GM12873 (cell line): ENCODE data around the gene MTUS2.

Experiments
- TF ChIP-seq, protein P1 (sequence below): IDR thresholded peaks from 2 replicates; pipeline ENCODE4 v1.5.1; 2012; ENCODE audit warnings: low read depth, mild to moderate bottlenecking, moderate library complexity, low read length, control low read depth; ENCODE audit not compliant: insufficient read depth; ENCODE audit errors: missing control alignments

The MTUS2 gene

DNA sequence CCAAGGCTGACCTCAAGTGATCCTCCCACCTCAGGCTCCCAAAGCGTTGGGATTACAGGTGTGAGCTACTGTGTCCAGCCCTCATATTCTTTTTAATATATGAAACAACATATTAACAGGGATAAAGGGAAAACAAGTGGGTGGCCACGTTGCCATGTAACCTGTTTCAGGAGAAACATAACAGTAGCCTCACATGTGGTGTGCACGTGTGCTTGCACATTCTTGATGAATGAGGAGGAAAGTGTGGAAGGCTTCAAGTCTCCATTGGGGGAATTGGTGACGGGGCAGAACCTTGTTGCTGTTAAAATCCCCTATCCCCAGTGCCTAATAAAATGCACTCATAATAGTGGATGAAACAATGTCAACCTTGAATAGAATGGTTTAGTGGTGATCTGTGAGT is 202.3 kb downstream of the MTUS2 start:
- TF ChIP-seq, protein P1, sequence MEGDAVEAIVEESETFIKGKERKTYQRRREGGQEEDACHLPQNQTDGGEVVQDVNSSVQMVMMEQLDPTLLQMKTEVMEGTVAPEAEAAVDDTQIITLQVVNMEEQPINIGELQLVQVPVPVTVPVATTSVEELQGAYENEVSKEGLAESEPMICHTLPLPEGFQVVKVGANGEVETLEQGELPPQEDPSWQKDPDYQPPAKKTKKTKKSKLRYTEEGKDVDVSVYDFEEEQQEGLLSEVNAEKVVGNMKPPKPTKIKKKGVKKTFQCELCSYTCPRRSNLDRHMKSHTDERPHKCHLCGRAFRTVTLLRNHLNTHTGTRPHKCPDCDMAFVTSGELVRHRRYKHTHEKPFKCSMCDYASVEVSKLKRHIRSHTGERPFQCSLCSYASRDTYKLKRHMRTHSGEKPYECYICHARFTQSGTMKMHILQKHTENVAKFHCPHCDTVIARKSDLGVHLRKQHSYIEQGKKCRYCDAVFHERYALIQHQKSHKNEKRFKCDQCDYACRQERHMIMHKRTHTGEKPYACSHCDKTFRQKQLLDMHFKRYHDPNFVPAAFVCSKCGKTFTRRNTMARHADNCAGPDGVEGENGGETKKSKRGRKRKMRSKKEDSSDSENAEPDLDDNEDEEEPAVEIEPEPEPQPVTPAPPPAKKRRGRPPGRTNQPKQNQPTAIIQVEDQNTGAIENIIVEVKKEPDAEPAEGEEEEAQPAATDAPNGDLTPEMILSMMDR: no peak

DNA sequence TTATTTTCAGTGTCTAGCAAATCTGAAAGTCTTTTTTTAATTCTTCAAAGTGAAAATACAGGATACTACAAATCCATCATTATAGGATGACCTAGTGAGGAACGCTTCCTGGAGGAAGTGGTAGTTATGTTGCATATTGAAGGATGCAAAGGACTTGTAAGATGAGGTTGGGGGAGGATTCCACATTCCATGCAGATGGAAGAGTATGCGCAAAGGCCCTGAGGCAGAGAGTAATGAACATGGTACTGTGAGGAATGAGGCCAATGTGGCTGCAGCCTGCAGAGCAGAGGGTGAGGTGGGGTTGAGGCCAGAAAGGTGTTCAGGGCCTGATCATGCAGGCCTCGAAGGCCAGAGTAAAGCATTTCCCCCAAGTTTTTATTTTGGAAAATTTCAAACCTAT is 202.8 kb downstream of the MTUS2 start:
- TF ChIP-seq, protein P1: no peak

DNA sequence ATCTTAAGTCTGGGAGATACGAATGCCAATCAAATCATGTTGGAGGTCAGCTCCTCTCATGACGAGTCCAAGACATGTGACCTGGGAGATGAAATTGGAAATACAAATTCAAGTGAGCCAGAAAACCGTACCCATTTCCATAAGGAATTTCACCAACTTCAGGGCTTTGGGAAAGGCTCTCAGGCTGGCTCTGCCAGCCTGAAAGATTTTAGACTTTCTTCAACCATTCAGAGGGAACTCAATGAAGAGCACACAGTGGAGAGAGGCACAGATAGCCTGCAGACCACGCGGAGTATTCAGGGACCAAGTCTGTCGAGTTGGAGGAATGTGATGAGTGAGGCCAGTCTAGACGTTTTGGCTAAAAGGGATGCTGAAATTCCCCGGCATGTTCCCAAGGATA is 204.6 kb downstream of the MTUS2 start:
- TF ChIP-seq, protein P1: no peak

DNA sequence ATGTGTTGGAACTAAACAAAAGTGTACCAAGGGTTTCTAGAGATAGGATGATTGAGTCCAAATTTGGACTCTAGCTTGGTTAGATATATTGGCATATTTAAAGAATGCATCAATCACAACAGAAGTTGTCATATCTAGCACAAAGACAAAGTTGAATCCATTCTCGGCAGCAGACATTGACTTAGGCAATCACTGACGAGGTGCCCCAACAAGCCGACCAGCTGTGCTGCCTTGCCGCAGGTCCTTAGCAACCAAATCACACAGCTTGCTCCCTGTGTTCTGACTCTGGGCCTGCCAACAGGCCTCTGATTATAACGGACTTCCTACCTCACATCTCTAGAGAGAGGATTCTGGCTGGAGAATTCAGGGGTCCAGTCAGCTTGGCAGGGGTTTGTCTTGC is 208.7 kb downstream of the MTUS2 start:
- TF ChIP-seq, protein P1: no peak

DNA sequence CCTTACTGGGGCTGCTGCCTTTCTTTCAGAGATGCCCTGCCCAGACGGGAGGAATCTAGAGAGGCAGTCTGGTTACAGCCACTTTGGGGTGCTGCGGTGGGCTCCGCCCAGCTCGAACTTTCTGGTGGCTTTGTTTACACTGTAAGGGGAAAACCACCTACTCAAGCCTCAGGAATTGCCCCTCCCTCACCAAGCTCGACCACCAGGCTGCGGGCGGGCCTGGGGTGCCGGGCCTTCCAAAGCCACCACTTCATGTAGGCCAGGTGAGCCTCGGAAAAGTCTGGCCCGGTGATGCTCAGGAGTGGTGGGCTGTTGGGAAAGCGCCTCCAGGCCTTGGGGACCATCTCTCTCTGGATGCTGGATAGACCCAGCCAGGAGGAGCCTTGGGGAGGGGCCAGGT is 218.6 kb downstream of the MTUS2 start:
- TF ChIP-seq, protein P1: no peak

DNA sequence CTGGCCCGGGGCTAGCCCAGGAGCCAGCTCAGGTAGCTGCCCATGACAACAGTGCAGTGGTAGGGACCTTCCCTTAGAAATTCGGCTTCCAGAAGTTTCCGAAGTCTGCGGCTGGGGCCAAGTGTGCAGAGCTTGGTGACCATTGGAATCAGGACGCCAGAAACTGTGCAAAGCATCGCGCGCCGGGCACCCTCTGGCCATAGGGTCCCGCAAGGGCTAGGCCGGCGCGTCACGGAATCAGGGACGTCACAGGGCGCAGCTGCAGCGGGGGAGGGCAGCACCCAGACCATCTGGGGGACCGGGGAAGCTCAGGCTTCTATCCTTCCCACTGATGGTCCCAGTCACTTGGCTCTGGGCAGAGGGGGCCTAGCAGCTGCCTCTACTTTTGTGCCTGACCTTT is 219.1 kb downstream of the MTUS2 start:
- TF ChIP-seq, protein P1: no peak

DNA sequence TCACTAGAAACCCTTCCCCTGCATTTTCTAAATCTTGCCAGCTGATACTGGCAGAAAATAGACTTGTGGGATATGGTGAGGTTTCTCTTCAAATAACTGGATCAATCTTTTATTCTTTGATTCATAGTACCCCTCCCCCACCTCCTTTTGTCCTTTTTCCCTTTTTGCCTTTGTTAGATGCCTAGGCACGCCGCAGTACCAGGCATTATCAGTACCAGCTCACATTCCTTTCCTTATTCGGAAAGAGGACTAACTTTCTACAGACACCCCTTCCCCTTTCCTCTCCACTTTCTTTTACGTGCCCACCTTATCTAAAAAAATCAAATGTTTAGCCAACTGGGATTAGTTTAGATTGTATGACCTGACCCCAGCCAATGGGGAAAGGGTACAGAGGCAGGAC is 226.4 kb downstream of the MTUS2 start:
- TF ChIP-seq, protein P1: no peak
